Type B pancreatic cell (in vitro differentiated cells): Measurements from ENCODE around the gene LRMDA. TPM values are rescaled to one million over a fixed set of nuclear protein-coding genes. Genes with fewer than 3 reads are reported as not detected.

Experiments used
- DNase-seq: peaks from one replicate; pipeline ENCODE4 v3.0.0; 2021; ENCODE audit warnings: mixed read lengths; ENCODE audit not compliant: unreplicated experiment; ENCODE audit errors: extremely low spot score
- H3K27ac Mint-ChIP-seq: 2 replicates; pipeline ENCODE4 v1.8.0; 2021; ENCODE audit warnings: mild to moderate bottlenecking, mixed read lengths
- H3K27me3 Mint-ChIP-seq: 2 replicates; pipeline ENCODE4 v1.8.0; 2021; ENCODE audit warnings: mixed read lengths
- H3K36me3 Mint-ChIP-seq: 2 replicates; pipeline ENCODE4 v1.8.0; 2021; ENCODE audit warnings: mixed read lengths
- H3K4me1 Mint-ChIP-seq: one replicate; pipeline ENCODE4 v1.8.0; 2021; ENCODE audit warnings: mixed read lengths; ENCODE audit not compliant: unreplicated experiment
- H3K4me3 Mint-ChIP-seq: 2 replicates; pipeline ENCODE4 v1.8.0; 2021; ENCODE audit warnings: mild to moderate bottlenecking, mixed read lengths
- H3K9me3 Mint-ChIP-seq: 2 replicates; pipeline ENCODE4 v1.8.0; 2021; ENCODE audit warnings: mixed read lengths
- CTCF ChIP-seq: fragments of 200-600 bp; sonication (generic); conservative IDR thresholded peaks from 2 replicates; pipeline ENCODE4 v1.5.0; 2021; ENCODE audit warnings: antibody characterized with exemption, mild to moderate bottlenecking
- total RNA-seq: library from RNA; stranded (reverse); gene quantifications from 2 replicates; pipeline ENCODE4 v1.2.1, GENCODE V29; 2021; ENCODE audit warnings: low replicate concordance

The LRMDA gene
- total RNA-seq, 1 donor from 2014 or later = 2.0 TPM

GRCh38 chr10:75864717-75865116 lies 433.3 kb downstream of the LRMDA start:
- H3K9me3 Mint-ChIP-seq = no peaks in the 10 kb centered on the region
- no peak for DNase-seq
- H3K4me3 Mint-ChIP-seq = no peak overlapping the region
- H3K27me3 Mint-ChIP-seq = peaks cover 23% of the 10 kb centered on the region
- H3K27ac Mint-ChIP-seq = no peak overlapping the region
- no peaks in the 10 kb centered on the region for H3K36me3 Mint-ChIP-seq
- peaks cover 16% of the 10 kb centered on the region for H3K4me1 Mint-ChIP-seq
- peak; percentile 38 for TF ChIP-seq CTCF

GRCh38 chr10:75865413-75866299 lies 434.2 kb downstream of the LRMDA start:
- no peak for TF ChIP-seq CTCF
- Mint-ChIP-seq H3K9me3 (no peaks in the 10 kb centered on the region), H3K27me3 (peaks cover 29% of the 10 kb centered on the region), H3K4me1 (peaks cover 16% of the 10 kb centered on the region), H3K4me3 (no peak overlapping the region), H3K27ac (no peak overlapping the region), H3K36me3 (no peaks in the 10 kb centered on the region)
- no peak for DNase-seq

- Mint-ChIP-seq H3K4me3 (no peak overlapping the region), H3K9me3 (no peaks in the 10 kb centered on the region), H3K27me3 (peaks cover 35% of the 10 kb centered on the region), H3K4me1 (peaks cover 16% of the 10 kb centered on the region), H3K36me3 (no peaks in the 10 kb centered on the region), H3K27ac (no peak overlapping the region)
- no peak for DNase-seq
- TF ChIP-seq CTCF = no peak
Measured at GRCh38 chr10:75866300-75866625, 434.8 kb downstream of the LRMDA start.

GRCh38 chr10:75866731-75867130 lies 435.3 kb downstream of the LRMDA start:
- TF ChIP-seq CTCF = no peak
- H3K27me3 Mint-ChIP-seq = peaks cover 39% of the 10 kb centered on the region
- peaks cover 16% of the 10 kb centered on the region for H3K4me1 Mint-ChIP-seq
- no peaks in the 10 kb centered on the region for H3K36me3 Mint-ChIP-seq
- no peak for DNase-seq
- no peak overlapping the region for H3K4me3 Mint-ChIP-seq
- H3K27ac Mint-ChIP-seq = no peak overlapping the region
- no peaks in the 10 kb centered on the region for H3K9me3 Mint-ChIP-seq

- Mint-ChIP-seq H3K4me3 (no peak overlapping the region), H3K36me3 (no peaks in the 10 kb centered on the region), H3K27ac (no peak overlapping the region), H3K9me3 (no peaks in the 10 kb centered on the region), H3K27me3 (peaks cover 50% of the 10 kb centered on the region), H3K4me1 (peaks cover 16% of the 10 kb centered on the region)
- no peak for DNase-seq
- no peak for TF ChIP-seq CTCF
Measured at GRCh38 chr10:75868574-75868973, 437.1 kb downstream of the LRMDA start.
